GM23248 (cell line): ENCODE results near the gene ARMC7. TPM values are rescaled to one million over a fixed set of nuclear protein-coding genes. Genes with fewer than 3 reads are reported as not detected.

Experiments used
- DNase-seq: peaks from one replicate; pipeline ENCODE4 v3.0.0-alpha.2; 2015
- H2AFZ ChIP-seq: fragments of 200-600 bp; sonication (generic); 2 replicates; pipeline ENCODE4 v1.6.1; 2016; ENCODE audit warnings: antibody characterized with exemption
- H3F3A ChIP-seq: fragments of 200-600 bp; sonication (generic); 2 replicates; pipeline ENCODE4 v1.6.1; 2016; ENCODE audit warnings: mild to moderate bottlenecking, antibody characterized with exemption, mixed run types; ENCODE audit not compliant: insufficient read depth
- H3K27ac ChIP-seq: fragments of 200-600 bp; sonication (generic); 2 replicates; pipeline ENCODE4 v1.5.1; 2016; ENCODE audit warnings: mild to moderate bottlenecking
- H3K27me3 ChIP-seq: fragments of 200-600 bp; sonication (generic); replicated peaks from 2 replicates; pipeline ENCODE4 v1.6.1; 2016; ENCODE audit warnings: mild to moderate bottlenecking; ENCODE audit not compliant: insufficient read depth
- H3K36me3 ChIP-seq: fragments of 200-600 bp; sonication (generic); 2 replicates; pipeline ENCODE4 v1.6.1; 2016; ENCODE audit warnings: low read depth, mild to moderate bottlenecking
- H3K4me1 ChIP-seq: fragments of 200-600 bp; sonication (generic); 2 replicates; pipeline ENCODE4 v1.6.1; 2016; ENCODE audit warnings: mild to moderate bottlenecking; ENCODE audit not compliant: insufficient read depth
- H3K4me2 ChIP-seq: fragments of 200-600 bp; sonication (generic); one replicate; pipeline ENCODE4 v1.6.1; 2016; ENCODE audit warnings: mild to moderate bottlenecking; ENCODE audit not compliant: unreplicated experiment
- H3K4me3 ChIP-seq: fragments of 200-600 bp; sonication (generic); 2 replicates; pipeline ENCODE4 v1.5.1; 2016; ENCODE audit warnings: mild to moderate bottlenecking
- H3K79me2 ChIP-seq: fragments of 200-600 bp; sonication (generic); 2 replicates; pipeline ENCODE4 v1.6.1; 2016; ENCODE audit warnings: mild to moderate bottlenecking; ENCODE audit not compliant: insufficient read depth
- H3K9ac ChIP-seq: fragments of 200-600 bp; sonication (generic); 2 replicates; pipeline ENCODE4 v1.6.1; 2016; ENCODE audit warnings: mild to moderate bottlenecking
- H3K9me2 ChIP-seq: fragments of 200-600 bp; sonication (generic); 2 replicates; pipeline ENCODE4 v1.6.1; 2016; ENCODE audit warnings: mixed run types, mild to moderate bottlenecking, moderate library complexity; ENCODE audit not compliant: insufficient read depth
- H3K9me3 ChIP-seq: fragments of 200-600 bp; sonication (generic); one replicate; pipeline ENCODE4 v1.6.1; 2017; ENCODE audit warnings: low read depth
- H4K20me1 ChIP-seq: fragments of 200-600 bp; sonication (generic); 2 replicates; pipeline ENCODE4 v1.6.0; 2016; ENCODE audit not compliant: insufficient read depth
- EZH2 ChIP-seq: fragments of 200-600 bp; sonication (generic); IDR thresholded peaks from 2 replicates; pipeline ENCODE4 v1.6.1; 2018; ENCODE audit warnings: antibody characterized with exemption, mild to moderate bottlenecking; ENCODE audit not compliant: insufficient read depth, poor library complexity, severe bottlenecking
- EZH2phosphoT487 ChIP-seq: fragments of 200-600 bp; sonication (generic); IDR thresholded peaks from 2 replicates; pipeline ENCODE4 v1.6.1; 2018; ENCODE audit warnings: antibody characterized with exemption, moderate library complexity, mild to moderate bottlenecking, low read depth; ENCODE audit not compliant: insufficient read depth
- WGBS, 2 experiments: methylation state at CpG; one replicate each; pipeline ENCODE4 v1.1.6; 2015 to 2017; ENCODE audit warnings: low lambda C conversion rate in 2 of 2, low coverage in 1 of 2; ENCODE audit errors: missing lambda C conversion rate in 2 of 2; 5-methylcytosine and 5-hydroxymethylcytosine counted together
- in situ Hi-C: fragments of 300-500 bp; cut with MboI; formaldehyde crosslinking; loops from 2 replicates; pipeline ENCODE4 v1.15.0; 2020
- polyA plus RNA-seq: library from polyadenylated mRNA; unstranded; fragments of >200 nt; fragmentation: Nextera tagmentation; extraction: Ambion mirVana; gene quantifications from 2 replicates; pipeline ENCODE4 v1.2.1, GENCODE V29; 2016
- total RNA-seq: library from RNA; depleted of rRNA; stranded (reverse); fragments of >200 nt; shearing (Covaris generic); gene quantifications from 2 replicates; pipeline ENCODE4 v1.2.3, GENCODE V29; 2014

The ARMC7 gene
- total and polyA plus RNA-seq, 2 experiments from 2014 or later = 1.3 to 9.8 TPM

GRCh38 chr17:75063201-75063600, 46.6 kb upstream of the ARMC7 start:
- TF ChIP-seq EZH2phosphoT487 (no peak), EZH2 (no peak)
- no peak overlapping the region for H3K4me3 ChIP-seq
- peaks cover 17% of the 10 kb centered on the region; the same call in 1 of the 2 replicates for H3F3A ChIP-seq
- no peaks in the 10 kb centered on the region for H4K20me1 ChIP-seq
- H3K27me3 ChIP-seq = no peaks in the 10 kb centered on the region
- H3K9me3 ChIP-seq = no peaks in the 10 kb centered on the region
- H3K9ac ChIP-seq = no peak overlapping the region
- no peak for DNase-seq
- no peaks in the 10 kb centered on the region for H3K79me2 ChIP-seq
- 87 to 93% methylated on average over 13 of the region's 13 CpGs for WGBS, 2 experiments
- H3K9me2 ChIP-seq = no peaks in the 10 kb centered on the region
- H3K27ac ChIP-seq = no peak overlapping the region
- peaks cover 11% of the 10 kb centered on the region; the same call in 1 of the 2 replicates for H3K4me1 ChIP-seq
- H3K36me3 ChIP-seq = peaks cover 16% of the 10 kb centered on the region; the same call in 1 of the 2 replicates
- H3K4me2 ChIP-seq = no peak overlapping the region
- no peak overlapping the region for H2AFZ ChIP-seq
- in situ Hi-C loops = no loop called here

- peaks cover 17% of the 10 kb centered on the region; the same call in 1 of the 2 replicates for H3F3A ChIP-seq
- no peak overlapping the region for H3K27ac ChIP-seq
- H3K4me1 ChIP-seq = peaks cover 11% of the 10 kb centered on the region; the same call in 1 of the 2 replicates
- peaks cover 16% of the 10 kb centered on the region; the same call in 1 of the 2 replicates for H3K36me3 ChIP-seq
- H3K9me3 ChIP-seq = no peaks in the 10 kb centered on the region
- no peaks in the 10 kb centered on the region for H3K27me3 ChIP-seq
- no peak overlapping the region for H2AFZ ChIP-seq
- no peak for DNase-seq
- no peak overlapping the region for H3K4me3 ChIP-seq
- no peaks in the 10 kb centered on the region for H4K20me1 ChIP-seq
- H3K79me2 ChIP-seq = no peaks in the 10 kb centered on the region
- in situ Hi-C loops = no loop called here
- TF ChIP-seq EZH2 = no peak
- TF ChIP-seq EZH2phosphoT487 = no peak
- no peaks in the 10 kb centered on the region for H3K9me2 ChIP-seq
- 77 to 89% methylated on average over 3 of the region's 3 CpGs for WGBS, 2 experiments
- H3K9ac ChIP-seq = no peak overlapping the region
- H3K4me2 ChIP-seq = no peak overlapping the region
These were observed 46.1 kb upstream of the ARMC7 start for GRCh38 chr17:75063626-75064025.

GRCh38 chr17:75064040-75064439, 45.7 kb upstream of the ARMC7 start:
- WGBS, 2 experiments = 90 to 92% methylated on average over 9 to 11 of the region's 11 CpGs
- Histone ChIP-seq H3K4me3 (no peak overlapping the region), H3K27ac (no peak overlapping the region), H3K27me3 (no peaks in the 10 kb centered on the region), H4K20me1 (no peaks in the 10 kb centered on the region), H3K4me1 (peaks cover 11% of the 10 kb centered on the region; the same call in 1 of the 2 replicates), H3K36me3 (peaks cover 16% of the 10 kb centered on the region; the same call in 1 of the 2 replicates), H3K9me2 (no peaks in the 10 kb centered on the region), H2AFZ (no peak overlapping the region), H3K79me2 (no peaks in the 10 kb centered on the region), H3K9me3 (no peaks in the 10 kb centered on the region), H3F3A (peaks cover 17% of the 10 kb centered on the region; the same call in 1 of the 2 replicates), H3K4me2 (no peak overlapping the region), H3K9ac (no peak overlapping the region)
- in situ Hi-C loops = no loop called here
- no peak for DNase-seq
- TF ChIP-seq EZH2phosphoT487 = no peak
- TF ChIP-seq EZH2 = no peak

GRCh38 chr17:75064460-75064859, 45.3 kb upstream of the ARMC7 start:
- Histone ChIP-seq H3K9me2 (no peaks in the 10 kb centered on the region), H3K9me3 (no peaks in the 10 kb centered on the region), H4K20me1 (no peaks in the 10 kb centered on the region), H3K4me1 (peaks cover 11% of the 10 kb centered on the region; the same call in 1 of the 2 replicates), H2AFZ (no peak overlapping the region), H3K4me3 (no peak overlapping the region), H3K4me2 (no peak overlapping the region), H3K9ac (no peak overlapping the region), H3K79me2 (no peaks in the 10 kb centered on the region), H3F3A (peaks cover 13% of the 10 kb centered on the region; the same call in 1 of the 2 replicates), H3K36me3 (peaks cover 15% of the 10 kb centered on the region; the same call in 1 of the 2 replicates), H3K27ac (no peak overlapping the region), H3K27me3 (no peaks in the 10 kb centered on the region)
- in situ Hi-C loops = no loop called here
- no peak for DNase-seq
- no peak for TF ChIP-seq EZH2
- TF ChIP-seq EZH2phosphoT487 = no peak
- 81 to 82% methylated on average over 8 of the region's 8 CpGs for WGBS, 2 experiments
